ENCODE data around the gene ZNF839.
"Not testable (repeated sequence)": the region's sequence is repeated elsewhere in the genome, so short reads cannot be mapped to it uniquely, and the experiment has no call there.

Gene ZNF839

GRCh38 chr14:102314242-102315011 lies 5.1 kb upstream of the ZNF839 start:
- DNase-seq: peak; percentile 57 to 73 (median 66)

DNA sequence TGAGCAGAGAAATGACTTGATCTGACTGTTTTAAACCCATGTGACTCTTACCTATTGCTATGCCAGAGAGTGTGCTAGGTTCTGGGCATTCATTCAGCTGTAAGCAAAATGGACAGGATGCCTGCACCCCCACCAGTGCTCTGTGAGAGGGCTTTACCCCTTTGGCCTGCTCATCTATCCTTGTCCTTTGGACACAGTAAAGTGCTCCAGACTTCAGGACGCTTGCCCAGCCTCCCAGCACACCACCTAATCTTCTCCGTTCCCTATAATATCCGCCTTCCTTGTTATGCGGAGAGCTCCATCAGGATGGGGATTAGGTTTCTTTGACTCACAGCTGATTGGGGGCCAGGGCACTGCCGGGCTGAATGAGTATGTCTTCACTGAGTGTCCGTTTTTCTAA lies 4.4 kb upstream of the ZNF839 start:
- no peak for DNase-seq

- DNase-seq: peak in 1 of 4 experiments; percentile 16
Measured at GRCh38 chr14:102316338-102316742, 3.2 kb upstream of the ZNF839 start.

DNA sequence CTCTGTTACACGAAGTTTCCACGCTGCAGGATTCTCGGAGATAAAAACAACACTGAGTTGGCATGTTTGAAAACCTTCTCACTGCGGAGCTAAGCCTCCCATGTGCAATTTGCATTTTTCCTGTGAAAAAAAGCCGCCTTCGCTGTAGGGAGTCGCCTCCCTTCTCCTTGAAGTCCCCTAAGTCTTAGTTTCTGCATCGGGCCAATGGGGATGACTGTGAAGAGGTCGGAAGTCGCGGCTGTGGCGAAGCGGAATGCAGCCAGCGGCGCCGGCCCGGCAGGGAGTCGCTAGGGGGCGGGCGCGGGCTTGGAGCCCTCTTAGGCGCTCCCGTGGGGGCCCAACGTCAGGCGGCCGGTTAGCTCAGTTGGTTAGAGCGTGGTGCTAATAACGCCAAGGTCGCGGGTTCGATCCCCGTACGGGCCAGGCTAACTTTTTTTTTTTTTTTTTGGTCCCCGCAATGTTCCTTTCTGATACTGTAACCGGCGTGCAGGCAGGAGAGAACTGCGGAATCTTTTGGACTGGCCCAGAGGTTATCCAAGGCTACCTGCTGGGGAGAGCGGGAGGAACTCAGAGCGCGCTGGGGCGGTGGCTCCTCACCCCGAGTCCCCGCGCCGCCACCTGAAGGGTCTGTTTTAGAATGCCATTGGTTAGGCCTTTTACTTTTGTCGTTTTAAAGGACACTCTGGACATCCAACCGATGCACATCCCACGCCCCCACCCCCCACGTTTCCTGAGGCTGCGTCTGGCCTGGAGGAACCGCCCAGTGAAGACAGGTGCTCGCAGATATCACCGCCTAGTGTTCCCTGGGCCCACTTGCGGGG lies 2.6 kb upstream of the ZNF839 start:
- DNase-seq: peak; percentile 96 to 99 (median 98)

DNA sequence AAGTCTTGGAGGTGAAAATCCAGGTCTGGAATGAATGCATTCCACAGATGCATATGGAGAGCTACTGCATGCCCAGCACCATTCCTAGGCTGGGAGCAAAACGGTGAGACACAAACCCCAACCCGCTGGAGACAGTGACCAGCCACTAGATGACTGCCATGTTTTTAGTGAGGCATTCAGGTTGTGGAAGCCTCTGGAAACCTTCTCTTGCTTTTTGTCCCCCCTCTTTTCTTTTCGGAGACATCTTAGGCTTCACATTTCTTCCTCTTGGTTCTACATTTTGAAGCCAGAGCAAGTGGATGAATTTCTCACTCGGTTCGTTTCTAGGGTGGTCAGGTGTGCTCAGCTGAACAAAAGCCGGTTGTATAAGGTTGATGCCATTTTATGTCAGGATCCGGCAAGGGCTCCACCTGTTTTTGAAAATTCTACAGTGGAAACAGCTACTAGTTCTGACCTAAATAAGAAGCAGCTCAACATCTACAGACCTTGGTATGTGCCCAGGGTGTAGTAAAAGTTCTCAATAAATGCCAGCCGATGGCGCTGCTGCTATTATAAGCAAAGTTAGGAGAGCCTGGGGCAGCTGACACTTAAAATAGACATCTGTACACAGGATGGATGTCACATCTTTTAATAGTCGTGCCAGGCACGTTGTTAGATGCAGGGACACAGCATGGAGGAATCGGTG lies 1.8 kb upstream of the ZNF839 start:
- no peak for DNase-seq

GRCh38 chr14:102318781-102319276 lies 717 bp upstream of the ZNF839 start:
- DNase-seq: no peak

DNA sequence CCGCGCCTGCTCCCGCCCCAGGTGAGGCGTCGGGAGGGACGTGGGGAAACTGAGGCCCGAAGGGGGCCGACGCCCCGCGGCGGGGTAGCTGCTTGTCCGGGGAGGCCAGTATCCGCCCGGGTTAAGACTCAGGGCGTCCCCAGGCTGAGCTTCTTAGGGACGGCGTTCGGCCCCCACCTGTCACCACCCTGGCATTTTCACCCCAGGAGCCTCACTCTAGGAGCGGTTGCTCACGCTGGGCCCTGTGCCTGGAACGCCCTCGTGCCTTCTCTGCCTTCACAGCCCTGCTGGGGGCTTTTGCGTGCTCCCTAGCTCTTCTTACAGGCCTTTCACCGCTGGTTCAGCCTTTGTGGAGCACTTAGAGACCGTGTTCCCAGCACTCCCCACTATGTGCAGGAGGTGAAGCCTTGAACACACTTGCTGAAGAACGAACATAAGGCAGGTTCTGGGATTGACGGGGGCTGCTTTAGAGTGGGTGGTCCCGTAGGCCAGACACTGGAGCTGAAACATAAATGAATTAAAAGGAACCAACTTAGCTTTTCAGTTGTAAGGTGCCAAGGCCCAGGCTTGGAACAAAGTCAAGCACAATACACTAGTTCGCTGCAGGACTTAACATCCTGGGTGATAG lies 601 bp downstream of the ZNF839 start:
- peak in 1 of 4 experiments; percentile 47 for DNase-seq

DNA sequence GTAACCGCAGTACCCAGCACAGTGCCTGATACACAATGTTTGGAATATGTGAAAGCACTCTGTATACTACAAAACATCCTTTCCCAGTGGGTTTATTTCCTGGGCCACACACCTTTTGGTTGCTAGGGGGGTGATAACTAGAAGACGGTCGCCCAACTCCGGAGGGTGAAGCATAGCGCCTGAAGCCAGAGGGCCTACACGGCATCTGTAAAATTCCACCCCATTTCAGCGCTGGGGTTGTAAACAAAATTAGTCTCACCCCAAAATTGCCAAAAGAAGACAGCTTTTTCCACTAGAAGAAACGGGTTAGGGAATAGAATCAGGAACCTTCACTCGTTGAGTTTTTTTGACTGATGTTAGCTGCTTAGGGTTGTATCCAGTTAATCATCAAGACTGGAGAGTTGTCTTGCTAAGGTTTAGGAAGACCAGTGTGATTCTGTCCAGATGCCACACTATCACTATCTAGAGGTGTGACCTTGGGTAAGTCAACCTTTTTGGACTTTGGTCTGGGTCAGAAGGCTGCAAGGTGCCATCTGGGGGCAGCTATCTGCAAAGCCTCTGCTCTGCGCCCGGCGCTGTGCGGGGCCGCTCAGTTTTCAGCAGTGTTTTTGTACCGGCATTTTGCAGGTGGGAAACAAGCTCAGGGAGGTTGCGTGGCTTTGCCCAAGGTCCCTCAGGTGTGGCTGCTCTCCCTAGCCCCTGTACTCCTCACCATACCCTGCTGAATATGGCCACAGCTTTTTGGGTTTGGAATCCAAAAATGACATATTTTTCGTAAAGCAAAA lies 1.3 kb downstream of the ZNF839 start:
- no peak for DNase-seq

GRCh38 chr14:102321456-102322422 lies 2.2 kb downstream of the ZNF839 start:
- no peak for DNase-seq

GRCh38 chr14:102323102-102323501 lies 3.6 kb downstream of the ZNF839 start:
- no peak for DNase-seq

DNA sequence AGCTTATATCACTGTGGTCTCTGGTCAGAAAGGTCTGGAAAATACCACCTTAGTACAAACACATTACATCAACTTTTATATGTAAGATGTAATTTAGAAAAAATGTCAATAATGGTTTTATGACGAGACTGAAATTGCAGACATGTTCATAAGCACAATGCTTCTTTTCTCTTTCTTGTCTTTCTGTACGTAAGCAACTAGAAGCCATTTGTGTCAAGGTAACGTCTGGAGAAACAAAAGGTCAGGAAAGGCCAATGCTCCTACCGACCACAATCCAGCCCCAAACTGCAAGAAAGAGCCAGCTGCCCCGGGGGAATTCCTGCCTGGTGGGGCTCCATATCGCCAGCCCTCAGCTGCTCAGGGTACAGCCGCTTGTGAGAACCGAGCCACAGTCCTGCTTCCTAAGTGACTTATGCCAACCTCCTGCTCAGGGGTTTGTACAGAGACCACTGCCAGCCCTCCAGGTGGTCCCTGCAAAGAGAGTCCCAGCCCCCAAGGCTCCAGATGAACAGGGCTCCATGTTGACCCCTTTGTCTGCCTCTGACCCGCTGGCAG lies 6.3 kb downstream of the ZNF839 start:
- DNase-seq: no peak

DNA sequence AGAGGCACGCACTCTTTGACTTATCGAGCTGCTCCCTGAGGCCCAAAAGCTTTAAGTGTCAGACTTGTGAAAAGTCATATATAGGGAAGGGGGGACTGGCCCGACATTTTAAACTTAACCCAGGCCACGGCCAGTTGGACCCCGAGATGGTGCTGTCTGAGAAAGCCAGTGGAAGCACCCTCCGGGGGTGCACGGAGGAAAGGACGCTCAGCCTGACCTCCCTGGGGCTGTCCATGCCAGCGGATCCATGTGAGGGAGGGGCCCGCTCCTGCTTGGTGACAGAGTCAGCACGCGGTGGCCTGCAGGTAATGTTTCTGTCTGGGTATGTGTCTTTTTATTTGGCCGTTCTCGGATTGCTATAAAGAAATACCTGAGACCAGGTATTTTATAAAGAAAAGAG lies 7.0 kb downstream of the ZNF839 start:
- DNase-seq: no peak

- not testable (repeated sequence) for DNase-seq
Measured at GRCh38 chr14:102329381-102329780, 9.8 kb downstream of the ZNF839 start.

DNA sequence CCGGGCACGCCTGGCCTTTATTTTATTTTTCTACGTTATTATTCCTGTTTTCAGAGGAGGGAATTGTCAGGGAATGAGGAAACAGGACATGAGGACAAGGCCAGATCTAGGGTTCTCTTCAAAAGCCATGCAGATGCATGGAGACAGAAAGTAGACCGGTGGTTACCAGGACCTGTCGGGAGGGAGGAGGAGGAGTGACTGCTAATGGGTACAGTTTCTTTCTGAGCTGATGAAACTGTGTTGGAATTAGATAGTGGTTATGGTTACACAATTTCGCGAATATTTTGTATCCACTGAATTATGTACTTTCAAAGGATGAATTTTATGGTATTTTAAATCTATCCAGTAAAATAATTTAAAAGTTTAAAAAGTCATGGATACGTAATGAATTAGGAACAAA lies 11.3 kb downstream of the ZNF839 start:
- no peak for DNase-seq

GRCh38 chr14:102333390-102333789 lies 13.8 kb downstream of the ZNF839 start:
- DNase-seq: no peak

DNA sequence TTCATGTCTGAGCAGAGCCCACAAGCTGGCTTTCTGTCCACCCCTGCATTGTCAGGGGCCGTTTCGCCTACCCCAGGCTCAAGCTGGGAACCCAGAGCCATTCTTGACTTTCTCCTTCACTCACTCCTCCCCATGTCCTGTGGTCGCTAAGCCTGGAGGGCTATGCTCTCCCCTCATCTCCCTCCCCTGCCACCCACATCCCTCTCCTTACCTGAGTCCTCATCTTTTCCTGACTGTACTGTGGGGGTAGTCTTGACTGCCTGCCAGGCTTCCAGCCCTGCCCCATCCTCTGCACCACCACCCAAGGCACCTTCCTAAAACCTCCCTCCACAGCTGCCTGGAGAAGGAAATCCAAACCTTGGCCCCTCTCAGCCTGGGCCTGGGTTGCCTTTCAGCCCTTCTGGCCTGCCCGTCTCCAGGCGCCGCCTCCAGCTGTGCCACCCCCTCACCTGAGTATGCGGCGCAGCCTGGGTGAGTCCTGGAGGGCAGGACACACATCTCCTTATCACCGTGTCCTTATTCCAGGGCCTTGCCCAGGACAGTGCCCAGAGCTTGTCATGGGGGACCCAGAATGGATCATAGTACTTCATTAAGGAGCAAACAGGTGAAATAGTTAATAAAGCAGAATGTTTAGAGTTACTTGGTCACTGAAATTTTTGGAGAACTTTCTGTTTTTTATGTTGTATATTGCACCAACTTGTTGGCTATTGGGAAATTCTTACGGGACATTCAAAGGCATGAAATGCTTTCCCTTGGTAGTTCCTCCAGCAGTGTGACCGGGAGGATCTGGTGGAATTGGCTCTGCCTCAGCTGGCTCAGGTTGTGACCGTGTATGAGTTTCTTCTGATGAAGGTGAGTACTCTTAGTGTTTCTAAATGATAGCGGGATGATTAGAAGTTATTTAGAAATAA lies 14.5 kb downstream of the ZNF839 start:
- DNase-seq: no peak

DNA sequence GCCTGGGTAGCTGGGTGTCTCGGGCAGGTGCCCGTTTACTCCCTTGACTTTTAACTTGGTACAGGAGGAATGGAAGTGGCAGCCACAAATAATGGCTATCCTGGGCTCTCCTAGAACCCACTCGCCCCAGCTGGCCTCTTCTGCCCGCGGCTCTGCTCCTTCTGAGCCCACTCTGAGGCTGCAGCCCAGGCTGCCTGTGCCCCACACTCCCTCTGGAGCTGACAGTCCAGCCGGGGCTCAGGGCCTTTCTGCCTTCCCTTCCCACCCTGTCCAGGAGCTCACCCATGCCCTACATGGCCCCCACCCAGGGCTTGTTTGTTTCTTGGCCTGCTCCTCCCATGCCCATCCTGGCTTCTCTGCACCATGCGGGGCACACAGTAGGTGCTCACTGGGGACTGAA lies 15.6 kb downstream of the ZNF839 start:
- DNase-seq: no peak

DNA sequence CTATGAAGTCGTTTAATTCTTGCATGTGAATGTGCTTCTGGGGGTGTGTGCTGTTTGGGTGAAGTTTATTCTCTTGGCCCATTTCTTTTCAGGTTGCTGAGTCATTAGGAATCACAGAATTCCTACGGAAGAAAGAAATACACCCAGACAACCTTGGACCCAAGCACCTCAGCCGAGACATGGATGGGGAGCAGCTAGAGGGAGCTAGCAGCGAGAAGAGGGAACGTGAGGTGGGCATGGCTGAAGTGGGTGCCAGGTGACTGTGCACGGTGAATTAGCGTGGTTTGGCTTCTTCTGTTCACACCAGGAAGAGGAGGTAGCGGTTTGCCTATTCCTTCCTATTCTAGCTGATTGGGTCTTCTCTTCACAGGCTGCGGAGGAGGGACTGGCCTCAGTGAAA lies 19.2 kb downstream of the ZNF839 start:
- DNase-seq: no peak

DNA sequence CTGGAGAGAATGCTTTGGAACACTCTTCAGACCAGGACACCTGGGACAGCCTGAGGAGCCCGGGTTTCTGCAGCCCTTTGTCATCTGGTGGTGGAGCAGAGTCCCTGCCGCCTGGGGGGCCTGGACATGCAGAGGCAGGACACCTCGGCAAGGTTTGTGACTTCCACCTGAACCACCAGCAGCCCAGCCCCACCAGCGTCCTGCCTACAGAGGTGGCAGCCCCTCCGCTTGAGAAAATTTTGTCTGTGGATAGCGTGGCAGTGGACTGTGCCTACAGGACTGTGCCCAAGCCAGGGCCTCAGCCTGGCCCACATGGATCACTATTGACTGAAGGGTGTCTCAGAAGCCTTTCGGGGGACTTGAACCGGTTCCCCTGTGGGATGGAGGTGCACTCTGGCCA lies 22.0 kb downstream of the ZNF839 start:
- no peak for DNase-seq

All from activated naive CD4-positive, alpha-beta T cell (primary cell).